Measurements from ENCODE around the gene AAK1. TPM values are rescaled to one million over a fixed set of nuclear protein-coding genes. Genes with fewer than 3 reads are reported as not detected.
A peak's percentile ranks its signal among the peaks of the same experiment; 100 is the strongest.

The AAK1 gene
- total and polyA plus RNA-seq, 2 of the 13 experiments (the other 11 are each of a cell fraction or from before 2014, with no cell fraction given): 9.8 to 10.3 TPM

GRCh38 chr2:69585855-69586555 is 57.5 kb downstream of the AAK1 start (continued):
- TF ChIP-seq ZNF276 (CRISPR knock-in tag; IDR thresholded peaks at IDR 0.05; ENCODE audit: low read depth) (no peak), ZNF777 (CRISPR knock-in tag; IDR thresholded peaks at IDR 0.05) (no peak), HOXA3 (CRISPR knock-in tag; IDR thresholded peaks at IDR 0.05) (no peak)

DNA sequence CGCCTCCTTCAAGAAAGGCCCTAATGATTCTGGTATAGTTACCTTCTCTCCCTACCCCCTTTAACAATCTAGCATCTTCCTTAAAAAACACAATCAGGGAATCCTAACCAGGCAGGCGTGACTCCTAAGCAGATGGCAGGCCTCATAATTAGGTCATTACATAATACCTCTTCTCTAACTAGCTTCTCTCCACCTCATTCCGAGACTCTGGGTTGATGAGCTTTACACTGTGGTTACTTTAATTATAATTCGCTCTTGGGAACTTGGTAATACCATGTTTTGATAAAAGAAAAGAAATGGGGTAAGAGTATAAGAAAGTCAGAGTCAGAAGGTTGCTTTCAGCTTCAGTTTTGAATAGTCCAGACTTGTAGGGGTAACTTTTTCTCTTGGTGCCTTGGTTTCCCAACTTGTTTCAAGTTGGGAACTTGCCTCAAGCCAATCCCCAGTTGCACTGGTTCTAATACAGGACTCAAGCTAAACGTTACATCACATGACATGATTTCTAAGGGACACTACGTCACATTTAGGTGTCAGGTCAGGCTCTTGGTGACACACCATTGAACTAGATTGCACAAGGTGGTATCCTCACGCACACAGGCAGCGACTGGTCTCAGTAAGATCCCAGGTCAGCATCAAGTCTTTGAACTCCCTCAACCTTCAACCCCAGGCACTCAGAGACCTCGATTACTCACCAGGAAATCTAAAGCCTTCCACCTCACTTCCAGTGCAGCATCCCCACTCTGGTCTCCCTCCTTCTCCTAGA is 59.2 kb downstream of the AAK1 start:
- intact Hi-C loops (cut with micrococcal nuclease; ENCODE audit: unreplicated experiment) (no loop called here), in situ Hi-C loops (cut with HindIII; ENCODE audit: extremely low pct_ligation_motif_present, low pct_unique_long_range_greater_than_20kb) (no loop called here)
- DNase-seq (ENCODE audit: low spot score): peak; percentile 17
- H3K9me3 ChIP-seq (ENCODE audit: low read length): no peaks in the 10 kb centered on the region
- H2AFZ ChIP-seq (ENCODE audit: low read length): no peak overlapping the region
- 81% methylated on average over 9 of the region's 9 CpGs for WGBS (ENCODE audit: low lambda C conversion rate)
- no TSS peak for BruUV-seq (replicated peaks)
- ChIA-PET CTCF (ENCODE audit: low intra/inter-chr PET ratio, low total read pairs) (no interaction called here), POLR2A (no interaction called here)
- no peak overlapping the region for H3K4me2 ChIP-seq (ENCODE audit: low read depth, low read length)
- H3K27ac ChIP-seq (ENCODE audit: extremely low read length, insufficient read depth, low read length): no peak overlapping the region
- H3K36me3 ChIP-seq (replicated peaks in 1 of 2; ENCODE audit: control insufficient read depth in 1 of 2, insufficient read depth in 2 of 2, low read length in 2 of 2): no peaks in the 10 kb centered on the region
- TF ChIP-seq RARA (CRISPR knock-in tag; IDR thresholded peaks at IDR 0.05): peak; percentile 63
- TF ChIP-seq MTA1 (CRISPR knock-in tag; IDR thresholded peaks at IDR 0.05; ENCODE audit: borderline replicate concordance): no peak
- TF ChIP-seq ZNF550 (CRISPR knock-in tag; IDR thresholded peaks at IDR 0.05; ENCODE audit: borderline replicate concordance): no peak
- TF ChIP-seq CEBPB (IDR thresholded peaks at IDR 0.05; ENCODE audit: borderline replicate concordance, low read depth, low read length): peak; percentile 63; the same call in 1 of the 2 replicates
- TF ChIP-seq CREB1 (IDR thresholded peaks at IDR 0.05): peak; percentile 67
- TF ChIP-seq CREB1 (CRISPR knock-in tag; IDR thresholded peaks at IDR 0.05): no peak; the same call in 1 of the 2 replicates
- peak; percentile 30; the same call in 1 of the 2 replicates for TF ChIP-seq RXRA (CRISPR knock-in tag; IDR thresholded peaks at IDR 0.05)
- 0 out of 4 replicates have a peak, but pooled peaks of 1 of the 2 experiments have one; percentile 31 for TF ChIP-seq NR2F1 (CRISPR knock-in tag; IDR thresholded peaks at IDR 0.05)
- no peak for TF ChIP-seq ZNF891 (CRISPR knock-in tag; IDR thresholded peaks at IDR 0.05)
- TF ChIP-seq FOSL2 (CRISPR knock-in tag; IDR thresholded peaks at IDR 0.05): peak; percentile 64
- TF ChIP-seq, protein P1, sequence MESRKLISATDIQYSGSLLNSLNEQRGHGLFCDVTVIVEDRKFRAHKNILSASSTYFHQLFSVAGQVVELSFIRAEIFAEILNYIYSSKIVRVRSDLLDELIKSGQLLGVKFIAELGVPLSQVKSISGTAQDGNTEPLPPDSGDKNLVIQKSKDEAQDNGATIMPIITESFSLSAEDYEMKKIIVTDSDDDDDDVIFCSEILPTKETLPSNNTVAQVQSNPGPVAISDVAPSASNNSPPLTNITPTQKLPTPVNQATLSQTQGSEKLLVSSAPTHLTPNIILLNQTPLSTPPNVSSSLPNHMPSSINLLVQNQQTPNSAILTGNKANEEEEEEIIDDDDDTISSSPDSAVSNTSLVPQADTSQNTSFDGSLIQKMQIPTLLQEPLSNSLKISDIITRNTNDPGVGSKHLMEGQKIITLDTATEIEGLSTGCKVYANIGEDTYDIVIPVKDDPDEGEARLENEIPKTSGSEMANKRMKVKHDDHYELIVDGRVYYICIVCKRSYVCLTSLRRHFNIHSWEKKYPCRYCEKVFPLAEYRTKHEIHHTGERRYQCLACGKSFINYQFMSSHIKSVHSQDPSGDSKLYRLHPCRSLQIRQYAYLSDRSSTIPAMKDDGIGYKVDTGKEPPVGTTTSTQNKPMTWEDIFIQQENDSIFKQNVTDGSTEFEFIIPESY (CRISPR knock-in tag; IDR thresholded peaks at IDR 0.05): peak; percentile 90
- no peak for ATAC-seq
- H4K20me1 ChIP-seq (ENCODE audit: insufficient read depth, low read length): no peaks in the 10 kb centered on the region
- no peaks in the 10 kb centered on the region for H3K79me2 ChIP-seq (ENCODE audit: insufficient read depth, low read length)
- H3K9ac ChIP-seq (ENCODE audit: insufficient read depth, low read depth, low read length): no peak overlapping the region
- FAIRE-seq: no peak
- H3K4me1 ChIP-seq (ENCODE audit: insufficient read depth, low read length): peaks cover 53% of the 10 kb centered on the region
- H3K27me3 ChIP-seq (ENCODE audit: control insufficient read depth in 1 of 2, insufficient read depth in 2 of 2, low read length in 2 of 2): no peaks in the 10 kb centered on the region
- H3K4me3 ChIP-seq (replicated peaks in 1 of 3; ENCODE audit: insufficient read depth in 1 of 3, low read depth in 2 of 3, low read length in 3 of 3): no peak overlapping the region
